ENCODE measurements around the gene FAN1.
A peak's percentile ranks its signal among the peaks of the same experiment; 100 is the strongest.

Gene FAN1

DNA sequence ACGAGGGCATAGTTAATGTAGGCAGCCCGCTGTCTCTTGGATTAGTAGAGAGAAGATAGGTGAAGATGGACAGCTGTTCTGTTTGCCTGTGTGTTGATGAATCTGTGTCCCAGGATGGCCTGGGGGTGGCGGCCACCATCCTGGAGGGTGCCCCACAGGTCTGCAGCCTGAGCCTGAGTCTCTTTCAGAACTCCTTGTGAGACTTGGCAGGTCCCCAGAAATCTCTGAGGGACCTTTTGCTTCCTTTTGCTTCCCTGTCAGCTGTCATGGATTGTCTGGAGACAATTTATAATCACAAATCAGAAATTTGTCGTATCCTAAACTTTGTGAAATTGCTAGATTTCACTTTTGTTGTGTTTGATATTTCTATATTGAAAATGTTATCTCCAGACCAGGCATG is 17.4 kb downstream of the FAN1 start:
- DNase-seq (ENCODE audit: low spot score), result peak; percentile 6

DNA sequence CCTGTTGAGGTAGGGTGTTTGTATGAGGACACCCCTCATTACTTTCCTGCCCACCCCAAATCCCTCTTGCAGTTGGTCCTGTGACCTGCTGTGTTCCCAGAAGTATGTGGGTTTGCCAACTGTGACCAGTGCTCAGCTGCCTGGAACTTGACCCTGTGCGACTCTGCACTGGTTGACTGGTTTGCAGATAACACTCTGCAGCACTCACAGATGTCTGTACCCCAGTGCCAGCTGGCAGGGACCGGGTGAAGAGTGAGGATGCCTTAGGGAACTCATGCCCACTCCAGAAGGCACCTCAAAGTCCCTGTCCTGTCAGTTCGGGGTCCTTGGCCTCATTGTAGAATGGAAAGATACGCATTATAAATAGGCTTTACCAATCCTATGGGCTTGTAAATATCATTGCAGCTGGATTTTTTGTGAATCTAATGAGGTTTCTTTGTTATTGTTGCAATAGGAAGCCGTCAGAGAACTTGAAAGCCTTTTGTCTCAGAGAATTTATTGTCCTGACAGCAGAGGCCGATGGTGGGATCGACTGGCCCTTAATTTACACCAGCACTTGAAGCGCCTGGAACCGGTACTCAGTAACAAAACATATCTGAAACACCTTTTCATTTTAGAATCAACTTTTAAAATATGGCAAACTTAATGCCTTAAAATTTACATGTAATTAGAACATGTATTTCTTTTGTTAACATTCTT is 18.2 kb downstream of the FAN1 start:
- DNase-seq (ENCODE audit: low spot score), result peak; percentile 64

DNA sequence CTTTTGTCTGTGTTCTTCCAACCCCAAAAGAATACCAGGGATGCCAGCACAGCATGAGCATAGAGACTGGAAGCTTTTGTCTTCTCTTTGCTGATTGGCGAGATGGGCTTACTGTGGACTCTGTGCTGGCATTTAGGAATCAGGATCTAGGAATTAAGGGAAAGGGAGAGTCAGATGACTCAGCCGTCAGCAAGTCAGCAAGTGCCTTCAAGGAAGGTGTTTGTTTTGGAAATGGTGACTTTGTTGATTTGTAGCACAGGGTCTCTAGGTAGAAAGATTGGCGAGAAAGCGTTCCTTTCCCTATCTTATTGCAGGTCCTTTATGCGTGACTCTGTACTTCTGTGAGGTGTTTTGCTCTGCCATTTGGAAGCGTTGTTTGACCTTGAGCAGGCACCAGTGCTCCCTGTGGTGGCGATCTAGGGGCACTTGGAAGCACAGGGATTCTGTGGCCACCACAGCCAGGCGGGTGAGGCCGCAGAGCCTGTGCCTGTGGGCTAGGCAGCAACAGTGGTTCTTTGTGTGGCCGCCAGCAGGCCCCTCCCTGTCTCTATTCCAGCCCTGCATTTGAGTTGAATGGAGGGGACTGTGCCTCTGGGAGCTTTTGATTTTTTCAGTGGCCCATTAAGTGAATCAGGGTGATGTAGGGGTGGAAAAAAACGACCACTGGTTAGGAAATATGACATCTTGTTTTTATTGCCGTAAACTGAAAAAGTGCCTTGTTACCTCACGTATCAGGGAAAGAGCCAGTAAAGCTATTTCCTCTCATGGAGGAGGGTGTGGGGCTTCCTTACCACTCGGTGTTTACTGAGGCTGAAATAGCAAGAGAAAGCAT is 19.0 kb downstream of the FAN1 start:
- peak; percentile 8 for DNase-seq (ENCODE audit: low spot score)

DNA sequence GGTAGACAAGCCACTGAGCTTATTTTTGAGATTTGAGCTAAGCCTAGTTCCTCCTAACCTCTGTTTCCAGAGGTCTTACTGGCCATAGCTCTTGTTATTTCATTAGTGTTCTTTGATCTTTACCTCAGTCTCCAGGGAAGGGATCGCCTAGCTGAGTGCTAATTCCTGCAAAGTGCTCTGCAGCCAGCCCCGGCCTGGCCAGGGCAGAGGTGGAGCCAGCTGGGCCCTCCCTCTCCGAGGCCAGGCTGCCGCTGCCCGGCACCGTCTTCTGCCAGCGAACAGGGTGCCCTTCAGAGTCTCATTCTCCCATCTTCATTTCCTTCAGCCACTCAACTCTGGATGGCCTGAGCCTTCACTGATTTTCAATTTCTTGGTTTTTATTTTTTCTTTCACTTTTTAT is 19.7 kb downstream of the FAN1 start:
- DNase-seq (ENCODE audit: low spot score), result no peak

DNA sequence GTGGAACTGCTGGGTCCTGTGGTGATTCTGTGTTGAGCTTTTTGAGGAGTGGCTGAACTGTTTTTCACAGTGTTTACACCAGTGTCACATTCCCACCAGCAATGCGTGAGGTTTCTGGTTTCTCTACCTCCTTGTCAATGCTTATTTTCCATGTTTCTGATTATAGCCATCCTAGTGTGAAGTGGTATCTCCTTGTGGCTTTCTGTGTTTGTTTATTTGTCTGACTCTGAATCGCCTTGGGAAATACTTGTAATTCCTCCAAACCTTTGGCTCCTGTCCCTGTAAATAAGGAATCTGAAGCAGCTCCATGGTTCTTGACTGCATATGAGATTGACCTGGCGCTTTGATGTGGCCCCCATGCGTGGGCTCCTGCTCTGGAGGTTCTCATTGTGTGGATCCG is 20.6 kb downstream of the FAN1 start:
- DNase-seq (ENCODE audit: low spot score), result no peak

DNA sequence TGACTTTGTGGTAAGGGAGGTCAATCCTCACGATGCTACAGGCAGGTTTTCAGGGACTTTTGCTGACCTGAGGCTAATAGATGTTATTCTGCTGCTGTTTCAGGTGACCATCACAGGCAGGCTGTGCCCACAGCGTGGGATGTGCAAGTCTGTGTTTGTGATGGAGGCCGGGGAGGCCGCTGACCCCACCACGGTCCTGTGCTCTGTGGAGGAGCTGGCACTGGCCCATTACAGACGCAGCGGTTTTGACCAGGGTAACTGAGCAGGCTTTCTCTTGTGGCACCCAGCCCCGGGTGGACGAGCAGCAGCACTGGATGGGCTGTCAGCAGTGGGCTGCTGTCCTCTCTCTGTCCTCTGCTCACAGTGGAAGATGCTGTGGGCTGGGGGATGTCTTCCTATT is 22.0 kb downstream of the FAN1 start:
- DNase-seq (ENCODE audit: low spot score), result no peak

DNA sequence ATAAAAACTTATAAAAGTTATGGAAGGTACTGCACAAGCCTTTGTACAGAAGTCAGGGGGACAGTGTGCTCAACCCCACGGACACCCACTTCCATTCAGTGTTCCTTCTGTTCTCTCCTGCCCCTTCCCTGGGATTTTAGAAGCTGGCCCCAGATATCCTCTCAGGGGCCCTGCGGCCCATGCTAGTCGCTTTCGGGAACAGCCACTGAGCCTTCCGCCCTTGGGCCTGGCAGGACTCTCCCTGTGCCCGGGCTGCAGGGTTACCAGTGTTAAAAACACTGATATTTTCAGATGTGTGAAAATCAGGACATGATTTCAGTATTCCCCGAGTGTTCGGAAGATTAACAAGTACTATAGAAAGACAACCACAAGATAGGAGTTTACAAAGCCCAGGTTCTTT is 22.4 kb downstream of the FAN1 start:
- DNase-seq (ENCODE audit: low spot score), result no peak

DNA sequence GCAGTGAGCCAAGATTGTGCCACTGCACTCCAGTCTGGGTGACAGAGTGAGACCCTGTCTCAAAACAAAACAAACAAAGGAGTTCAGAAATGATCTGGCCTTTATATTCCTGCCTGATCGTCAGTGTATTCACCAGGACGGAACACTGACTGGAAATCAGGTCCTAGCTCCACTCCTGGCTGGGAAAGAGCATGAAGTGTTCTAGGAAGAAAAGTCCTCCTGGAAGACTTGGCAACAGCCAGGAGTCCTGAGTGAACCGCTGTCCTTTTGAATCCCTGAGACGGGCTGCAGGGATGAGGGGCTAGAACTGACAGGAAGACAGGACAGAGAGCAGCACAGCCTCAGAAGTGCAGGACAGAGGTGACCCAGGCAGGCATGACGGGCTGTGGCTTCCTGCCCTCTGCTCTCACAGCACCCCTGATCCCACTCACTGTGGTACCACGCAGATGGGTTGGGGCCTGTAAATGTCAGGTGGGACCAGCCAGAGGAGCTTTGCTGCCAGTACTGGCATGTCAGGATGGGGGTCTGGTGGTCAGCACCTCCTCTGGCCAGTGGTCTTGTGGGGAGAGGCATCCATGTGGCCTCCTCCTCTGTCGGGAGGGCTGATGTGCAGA is 23.5 kb downstream of the FAN1 start:
- no peak for DNase-seq (ENCODE audit: low spot score)

DNA sequence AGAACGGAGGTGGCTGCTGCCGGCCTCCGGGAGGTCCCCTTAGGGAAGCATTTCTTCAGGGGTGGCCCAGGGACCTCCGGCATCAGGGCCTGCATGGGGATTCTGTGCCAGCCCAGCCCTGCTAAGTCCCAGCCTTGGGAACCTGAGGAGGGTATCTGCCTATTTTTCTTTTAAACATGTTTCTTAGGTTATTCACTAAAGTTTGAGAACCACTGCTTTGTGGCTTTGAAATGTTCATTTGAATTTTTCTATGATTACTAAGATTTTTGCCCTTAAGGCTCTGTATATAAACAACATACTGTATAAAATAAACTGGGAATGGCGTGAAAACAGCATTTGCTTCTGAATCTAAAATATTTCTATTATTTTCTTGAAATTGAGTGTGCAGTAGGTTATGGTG is 24.4 kb downstream of the FAN1 start:
- no peak for DNase-seq (ENCODE audit: low spot score)

DNA sequence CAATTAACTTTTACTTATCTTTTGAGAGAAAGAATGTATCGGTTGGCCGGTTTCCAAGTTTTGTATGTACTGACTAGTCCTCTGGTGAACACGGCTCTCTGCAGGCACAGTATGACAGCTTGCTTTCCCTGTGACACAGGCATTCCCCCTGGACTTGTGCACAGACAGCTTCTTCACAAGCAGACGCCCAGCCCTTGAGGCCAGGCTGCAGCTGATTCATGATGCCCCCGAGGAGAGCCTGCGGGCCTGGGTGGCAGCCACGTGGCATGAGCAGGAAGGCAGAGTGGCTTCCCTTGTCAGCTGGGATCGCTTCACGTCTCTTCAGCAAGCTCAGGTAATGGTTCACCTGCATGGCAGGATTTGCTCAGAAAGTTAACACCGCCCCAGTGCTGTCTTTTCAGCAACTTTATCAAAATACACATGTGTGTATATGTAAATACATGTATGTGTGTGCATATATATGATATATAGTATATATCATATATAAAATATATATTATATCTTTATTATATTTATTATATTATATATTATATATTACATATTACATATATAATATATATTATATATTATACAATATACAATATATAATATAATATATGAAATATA is 25.5 kb downstream of the FAN1 start:
- no peak for DNase-seq (ENCODE audit: low spot score)

DNA sequence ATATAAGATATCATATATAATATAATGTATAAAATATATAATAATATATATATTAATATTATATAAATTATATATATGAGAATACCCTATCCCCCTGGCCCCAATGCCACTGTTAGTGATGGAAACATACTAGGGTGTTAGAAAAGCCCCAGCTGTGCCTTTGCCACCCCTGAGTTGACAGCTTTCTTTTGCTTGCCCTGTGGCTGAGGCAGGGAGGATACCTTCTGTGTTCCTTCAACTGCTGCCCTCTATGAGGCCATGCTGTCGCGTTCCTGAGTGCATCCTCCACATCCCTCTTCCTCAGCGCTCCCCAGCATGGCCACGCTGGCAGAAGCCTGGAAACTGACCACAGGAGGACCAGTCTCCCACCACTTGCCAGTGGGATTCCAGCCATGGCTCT is 26.3 kb downstream of the FAN1 start:
- no peak for DNase-seq (ENCODE audit: low spot score)

DNA sequence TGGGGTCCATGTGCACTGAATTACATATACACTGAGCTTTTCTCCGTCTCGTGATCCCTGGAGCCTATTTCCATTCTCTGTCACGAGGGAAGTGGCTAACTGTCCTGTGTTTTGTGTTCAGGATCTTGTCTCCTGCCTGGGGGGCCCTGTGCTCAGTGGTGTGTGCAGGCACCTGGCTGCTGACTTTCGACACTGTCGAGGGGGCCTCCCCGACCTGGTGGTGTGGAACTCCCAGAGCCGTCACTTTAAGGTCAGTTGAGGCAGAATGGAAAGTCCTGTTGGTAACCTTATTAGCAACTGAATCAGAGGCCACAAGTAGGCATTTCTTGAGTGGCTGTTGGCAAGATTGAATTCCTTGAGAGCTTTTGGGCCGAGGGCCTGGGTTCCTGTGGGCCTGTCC is 26.7 kb downstream of the FAN1 start:
- no peak for DNase-seq (ENCODE audit: low spot score)

DNA sequence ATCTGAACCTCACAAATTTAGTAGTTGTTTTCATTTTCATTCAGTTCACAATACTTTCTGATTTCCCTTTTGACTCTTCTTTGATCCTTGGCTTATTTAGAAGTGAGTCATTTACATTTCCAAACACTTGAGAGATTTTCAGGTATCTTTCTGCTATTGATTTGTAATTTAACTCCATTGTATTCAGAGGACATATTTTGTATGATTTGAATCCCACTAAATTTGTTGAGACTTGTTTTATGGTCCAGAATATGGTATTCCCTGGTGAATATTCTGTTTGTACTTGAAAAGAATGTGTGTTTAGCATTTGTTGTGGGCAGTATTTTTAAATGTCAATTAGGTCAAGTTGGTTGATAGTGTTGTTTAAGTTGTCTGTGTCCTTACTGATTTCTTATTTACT is 29.6 kb downstream of the FAN1 start:
- no peak for DNase-seq (ENCODE audit: low spot score)

DNA sequence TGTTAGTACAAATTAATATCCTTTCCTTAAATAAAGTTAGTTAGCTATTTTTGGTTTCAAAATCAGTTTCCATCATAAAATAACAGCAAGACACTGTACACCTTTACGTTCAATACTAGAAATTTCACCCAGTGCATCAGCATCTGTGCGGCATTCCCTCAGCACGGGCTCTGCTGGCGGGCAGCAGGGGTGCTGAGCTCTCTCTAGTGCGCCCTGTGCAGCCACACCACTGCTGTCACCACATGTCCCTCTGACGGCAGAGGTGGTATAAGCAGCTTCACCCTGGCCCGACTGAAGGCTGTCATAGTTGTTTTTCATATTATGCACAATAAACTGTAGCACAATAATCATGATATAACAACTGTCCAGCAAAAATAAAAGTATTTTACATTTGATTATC is 35.4 kb downstream of the FAN1 start:
- no peak for DNase-seq (ENCODE audit: low spot score)

DNA sequence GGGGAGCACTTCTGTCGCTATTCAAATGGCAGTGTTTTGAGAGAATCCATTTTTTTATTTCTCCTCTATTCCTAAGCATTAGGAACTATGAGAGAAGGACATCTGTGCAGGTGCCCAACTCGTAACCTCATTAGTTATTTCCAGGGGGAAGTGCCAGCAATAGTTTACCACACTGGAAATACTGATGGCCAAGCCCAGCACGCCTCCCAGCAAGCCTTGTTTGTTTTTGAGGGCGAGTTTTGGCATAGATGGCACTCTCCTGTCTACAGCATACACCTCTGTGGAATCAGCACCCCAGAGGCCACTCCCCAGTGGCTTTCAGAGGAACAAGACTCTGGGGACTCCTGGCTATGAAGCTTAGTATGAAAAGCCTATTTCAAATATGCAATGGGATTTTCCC is 36.6 kb downstream of the FAN1 start:
- no peak for DNase-seq (ENCODE audit: low spot score)

DNA sequence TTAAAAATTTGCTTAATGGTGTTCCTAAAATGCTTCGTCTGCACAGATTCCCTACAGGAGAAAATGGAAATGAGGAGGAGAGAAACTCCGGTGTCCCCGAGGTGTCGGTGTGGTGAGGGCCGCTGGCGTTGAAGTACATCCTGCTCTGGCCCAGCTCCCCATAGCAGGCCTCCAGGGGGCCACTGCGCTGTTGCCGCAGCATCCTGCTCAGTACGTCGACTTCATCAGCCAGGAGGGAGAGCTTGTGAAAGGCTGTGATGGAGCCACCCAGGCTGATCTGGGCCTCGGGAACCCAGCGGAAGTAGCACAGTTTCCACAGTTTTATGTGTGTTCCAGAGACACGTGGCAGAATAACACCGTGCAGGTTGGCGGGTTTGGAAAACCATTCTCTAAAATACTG is 37.8 kb downstream of the FAN1 start:
- DNase-seq (ENCODE audit: low spot score), result no peak

DNA sequence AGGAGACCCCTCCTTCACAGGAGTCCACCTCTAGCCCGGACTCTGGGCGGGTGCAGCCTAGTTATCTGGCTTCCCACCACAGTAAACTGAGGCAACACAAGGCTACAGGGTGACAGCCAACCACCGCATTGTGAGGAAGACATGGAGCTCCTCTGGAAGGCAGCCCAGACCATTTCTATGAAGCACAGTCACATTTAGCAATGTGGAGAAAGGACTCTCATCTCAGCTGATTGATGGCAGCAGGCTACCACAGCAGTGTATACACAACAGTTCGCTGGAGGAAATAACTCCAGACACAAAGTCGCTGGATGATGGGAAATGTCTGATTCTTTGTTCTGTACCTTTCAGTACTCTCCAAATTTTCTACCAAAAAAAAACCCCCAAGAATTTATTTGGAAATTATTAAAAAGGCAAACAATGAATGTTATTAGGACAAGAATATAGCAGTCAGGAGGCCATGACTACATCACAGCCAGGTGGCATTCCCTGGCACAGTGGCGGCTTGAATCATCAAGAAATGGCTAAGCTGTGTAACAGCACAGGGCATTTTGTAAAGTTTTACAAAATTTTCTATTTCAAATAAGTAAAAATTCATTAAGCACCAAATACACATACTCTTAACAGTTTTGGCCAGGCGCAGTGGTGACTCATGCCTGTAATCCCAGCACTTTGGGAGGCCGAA is 40.1 kb downstream of the FAN1 start:
- DNase-seq (ENCODE audit: low spot score), result no peak

DNA sequence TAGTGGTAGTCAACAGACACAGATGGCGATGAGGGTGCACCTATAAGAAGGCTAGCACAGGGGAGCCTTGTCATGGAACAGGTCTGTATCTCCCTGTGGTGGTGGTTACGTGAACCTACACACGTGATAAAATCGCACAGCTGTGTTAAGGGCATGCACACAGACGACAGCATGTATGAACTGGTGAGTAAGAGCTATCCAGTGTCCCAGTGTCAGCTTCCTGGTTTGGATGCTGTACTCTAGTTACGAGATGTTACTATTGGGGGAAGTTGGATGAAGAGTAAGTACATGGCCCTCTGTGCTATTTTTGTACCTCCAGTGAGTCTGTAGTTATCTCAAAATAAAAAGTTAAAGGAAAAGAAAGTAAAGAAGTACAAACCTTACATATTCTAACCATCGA is 49.5 kb downstream of the FAN1 start:
- DNase-seq (ENCODE audit: low spot score), result no peak

DNA sequence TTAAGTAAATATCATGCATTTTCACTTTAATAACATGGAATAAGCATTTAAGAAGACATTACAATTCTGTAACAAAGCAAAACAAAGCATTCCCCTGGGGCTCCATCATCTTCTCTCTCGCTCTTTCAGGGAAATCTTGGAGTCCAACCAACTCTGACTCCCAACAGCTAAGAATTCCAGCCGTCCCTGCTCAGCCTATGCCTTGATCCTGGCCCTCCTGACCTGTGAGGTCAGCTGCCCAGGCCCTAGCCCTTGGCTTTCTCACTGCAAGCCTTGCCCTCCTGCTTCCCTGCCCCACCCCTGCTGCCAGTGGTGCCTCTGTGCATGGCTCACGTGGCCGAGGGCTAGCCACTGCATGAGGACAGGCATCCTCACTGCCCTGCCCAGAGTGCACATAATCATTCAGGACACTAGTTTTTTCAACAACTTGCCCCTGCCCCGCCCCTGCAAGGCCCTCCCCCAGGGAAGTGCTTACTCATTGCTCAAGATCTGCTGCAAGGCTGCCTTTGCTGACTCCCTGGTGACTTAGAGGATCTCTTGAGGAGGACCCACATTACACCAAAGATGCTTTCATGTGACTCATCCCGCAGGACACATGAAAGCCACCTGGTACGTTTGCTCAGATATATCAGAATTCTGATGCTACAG is 50.1 kb downstream of the FAN1 start:
- DNase-seq (ENCODE audit: low spot score), result no peak

DNA sequence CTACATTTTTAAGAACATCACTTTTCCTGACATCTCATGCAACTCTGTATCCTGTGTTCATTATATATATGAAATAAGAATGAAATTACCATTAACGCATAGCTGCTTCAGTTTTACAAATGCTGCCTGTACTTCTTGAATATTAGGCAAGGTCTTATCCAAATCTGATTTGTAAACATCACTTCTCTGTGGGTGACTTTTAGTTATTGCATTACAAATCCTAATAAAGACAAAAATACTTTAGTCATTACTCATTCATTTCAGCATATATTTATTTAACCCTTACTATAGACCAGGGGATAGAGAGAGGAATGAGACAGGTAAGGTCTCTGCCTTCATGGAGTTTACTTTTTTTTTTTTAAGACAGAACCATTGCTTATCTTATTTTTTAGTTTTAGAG is 51.0 kb downstream of the FAN1 start:
- DNase-seq (ENCODE audit: low spot score), result no peak

DNA sequence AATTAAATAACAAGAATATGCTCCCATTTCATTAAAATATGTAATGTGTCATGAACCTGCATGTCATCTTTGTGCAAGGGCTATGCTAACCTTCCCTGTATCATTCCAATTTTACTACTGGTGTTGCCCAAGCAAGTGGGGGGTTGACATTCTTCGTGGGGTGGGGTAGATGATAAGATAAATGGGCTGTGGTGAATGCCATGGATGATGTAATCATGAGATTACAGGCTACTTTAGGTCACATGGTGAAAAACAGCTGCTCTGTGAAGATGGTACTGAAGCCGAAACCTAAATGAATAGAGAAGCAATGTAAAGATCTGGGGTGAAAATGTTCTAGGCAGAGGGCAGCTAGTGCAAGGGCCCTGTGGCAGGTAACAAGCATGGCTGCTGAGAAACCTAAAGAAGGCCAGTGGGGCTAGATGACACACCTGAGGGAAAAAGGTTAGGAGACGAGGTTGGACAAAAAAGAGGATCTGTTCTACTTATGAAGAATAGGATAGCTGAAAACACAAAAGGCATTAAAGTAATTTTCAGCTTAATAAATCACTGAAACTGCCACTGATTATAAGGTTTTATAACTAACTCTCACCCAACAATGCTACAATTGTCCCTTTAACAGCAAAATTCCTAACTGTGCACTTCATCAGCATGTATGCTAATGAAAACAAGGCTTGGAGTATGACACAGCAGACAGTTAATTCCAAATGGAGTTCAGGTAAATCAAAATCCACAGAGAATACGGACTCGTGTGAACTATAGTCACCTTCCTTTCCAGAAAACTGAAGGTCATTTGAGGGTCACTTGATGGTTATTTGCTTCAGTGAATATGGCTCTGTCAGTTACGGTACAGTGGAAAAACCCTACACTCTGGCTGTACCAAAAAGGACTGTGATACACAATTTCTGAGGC is 52.8 kb downstream of the FAN1 start:
- no peak for DNase-seq (ENCODE audit: low spot score)

All from NAMALWA (cell line).